Caki2 (cell line): ENCODE results near the gene FGF7. TPM values are rescaled to one million over a fixed set of nuclear protein-coding genes. Genes with fewer than 3 reads are reported as not detected.
"Not testable (repeated sequence)": the region's sequence is repeated elsewhere in the genome, so short reads cannot be mapped to it uniquely, and the experiment has no call there.

Experiments used
- DNase-seq: peaks from one replicate; pipeline ENCODE4 v3.0.0-alpha.2; 2015; ENCODE audit warnings: low read depth
- in situ Hi-C: cut with HindIII; loops from 2 replicates; pipeline ENCODE4 v1.10.0; 2016; ENCODE audit warnings: low sequenced_read_pairs, low pct_unique_long_range_greater_than_20kb, mixed read lengths
- total RNA-seq: library from RNA; depleted of rRNA; stranded (reverse); fragments of >200 nt; shearing (Covaris generic); gene quantifications from 2 replicates; pipeline ENCODE4 v1.2.3, GENCODE V29; 2014; ENCODE audit warnings: low replicate concordance; rRNA removed

Gene FGF7, protein sequence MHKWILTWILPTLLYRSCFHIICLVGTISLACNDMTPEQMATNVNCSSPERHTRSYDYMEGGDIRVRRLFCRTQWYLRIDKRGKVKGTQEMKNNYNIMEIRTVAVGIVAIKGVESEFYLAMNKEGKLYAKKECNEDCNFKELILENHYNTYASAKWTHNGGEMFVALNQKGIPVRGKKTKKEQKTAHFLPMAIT
- not detected in 2 replicates for total RNA-seq

DNA sequence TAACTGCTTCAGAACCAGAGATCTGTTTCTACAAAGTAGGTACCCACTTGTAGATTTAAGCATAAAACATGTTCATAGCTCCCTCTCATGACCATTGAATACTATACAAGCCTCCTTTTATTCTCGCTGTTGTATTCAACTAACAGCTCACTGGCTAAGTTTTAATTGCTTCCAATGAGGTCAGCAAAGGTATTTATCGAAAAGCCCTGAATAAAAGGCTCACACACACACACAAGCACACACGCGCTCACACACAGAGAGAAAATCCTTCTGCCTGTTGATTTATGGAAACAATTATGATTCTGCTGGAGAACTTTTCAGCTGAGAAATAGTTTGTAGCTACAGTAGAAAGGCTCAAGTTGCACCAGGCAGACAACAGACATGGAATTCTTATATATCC lies at the start of gene FGF7:
FGF7 (plus strand) TSS at position 222 of the 400 bp plus-strand sequence. CDS start 1,056 bp downstream, outside the sequence.
- DNase-seq = no peak

DNA sequence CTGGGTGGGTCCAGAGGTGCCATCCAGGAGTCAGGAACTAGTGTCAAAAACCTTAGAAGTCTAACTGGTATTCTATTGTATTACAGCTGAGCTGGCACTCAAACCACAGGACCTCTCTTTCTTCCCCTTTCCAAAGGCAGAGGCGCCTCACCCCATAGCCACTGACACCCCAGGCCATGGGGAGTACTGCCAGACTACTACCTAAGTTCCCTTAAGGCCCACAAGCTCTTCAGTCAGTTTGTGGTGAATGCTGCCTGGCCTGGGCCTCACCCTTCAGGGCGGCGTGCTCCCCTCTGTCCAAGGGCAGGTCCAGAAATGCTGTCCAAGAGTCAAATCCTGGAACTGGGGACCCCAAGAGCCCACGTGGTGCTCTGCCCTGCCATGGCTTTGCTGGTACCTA lies 43.0 kb upstream of the FGF7 start:
- no peak for DNase-seq
- in situ Hi-C loops = no loop called here

More for the DNA sequence above, at the start of gene FGF7:
- in situ Hi-C loops = no loop called here

DNA sequence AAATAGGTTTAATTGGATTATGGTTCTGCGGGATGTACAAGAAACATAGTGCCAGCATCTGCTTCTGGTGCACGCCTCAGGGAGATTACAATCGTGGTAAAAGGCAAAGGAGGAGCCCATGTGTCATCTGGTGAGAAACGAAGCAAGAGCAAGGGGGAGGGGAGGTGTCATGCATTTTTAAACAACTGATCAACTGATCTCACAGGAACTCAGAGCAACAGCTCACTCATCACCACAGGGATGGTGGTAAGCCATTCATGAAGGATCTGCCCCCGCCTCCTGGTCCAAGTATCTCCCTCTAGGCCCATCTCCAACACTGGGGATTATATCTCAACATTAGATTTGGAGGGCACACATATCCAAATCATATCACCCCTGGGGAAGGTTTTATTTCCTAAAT lies 42.1 kb upstream of the FGF7 start:
- in situ Hi-C loops = no loop called here
- DNase-seq = no peak

DNA sequence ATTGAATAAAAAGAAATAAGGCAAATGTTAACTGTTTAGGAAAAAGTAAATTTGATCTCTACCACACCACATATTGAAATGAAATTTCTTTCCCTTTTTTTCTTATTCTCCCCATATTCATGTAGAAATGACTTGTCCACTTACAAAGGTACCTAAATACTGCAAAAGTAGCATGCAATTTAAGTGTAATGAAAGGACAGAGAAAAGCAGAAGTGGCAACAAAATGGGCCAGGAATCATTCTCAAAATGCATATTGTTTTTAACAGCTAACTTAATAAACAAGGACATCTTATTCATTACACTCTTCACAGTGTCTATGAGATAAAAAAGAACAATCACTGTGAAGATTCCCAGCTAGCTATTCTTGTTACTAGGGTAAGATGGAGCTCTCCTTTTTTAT lies 40.6 kb upstream of the FGF7 start:
- in situ Hi-C loops = no loop called here
- DNase-seq = no peak

DNA sequence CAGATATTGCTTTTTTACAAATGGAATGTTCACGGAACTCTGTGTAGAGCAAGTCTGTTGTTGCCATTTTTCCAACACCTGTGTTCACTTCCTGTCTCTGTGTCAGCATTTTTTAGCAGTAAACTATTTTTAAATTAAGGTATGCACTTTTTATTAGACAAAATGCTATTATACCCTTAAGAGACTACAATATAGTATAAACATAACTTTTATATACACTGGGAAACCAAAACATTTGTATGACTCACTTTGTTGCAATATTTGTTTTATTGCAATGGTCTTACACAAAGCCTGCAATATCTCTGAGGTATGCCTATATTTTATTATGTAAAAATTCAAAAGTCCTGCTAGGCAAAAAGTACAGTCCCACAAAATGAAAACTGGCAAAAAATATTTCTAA lies 39.8 kb upstream of the FGF7 start:
- in situ Hi-C loops = no loop called here
- DNase-seq = no peak

DNA sequence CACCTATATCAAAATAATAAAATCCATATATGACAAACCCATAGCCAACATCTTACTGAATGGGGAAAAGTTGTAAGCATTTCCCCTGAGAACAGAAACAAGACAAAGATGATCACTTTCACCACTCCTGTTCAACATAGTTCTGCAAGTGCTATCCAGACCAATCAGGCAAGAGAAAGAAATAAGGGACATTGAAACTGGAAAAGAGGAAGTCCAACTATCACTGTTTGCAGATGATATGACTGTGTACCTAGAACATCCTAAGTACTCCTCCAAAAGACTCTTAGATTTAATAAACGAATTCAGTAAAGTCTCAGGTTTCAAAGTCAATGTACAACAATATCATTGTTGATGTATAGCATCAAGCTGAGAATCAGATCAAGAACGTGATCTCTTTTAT lies 35.6 kb upstream of the FGF7 start:
- in situ Hi-C loops = no loop called here

DNA sequence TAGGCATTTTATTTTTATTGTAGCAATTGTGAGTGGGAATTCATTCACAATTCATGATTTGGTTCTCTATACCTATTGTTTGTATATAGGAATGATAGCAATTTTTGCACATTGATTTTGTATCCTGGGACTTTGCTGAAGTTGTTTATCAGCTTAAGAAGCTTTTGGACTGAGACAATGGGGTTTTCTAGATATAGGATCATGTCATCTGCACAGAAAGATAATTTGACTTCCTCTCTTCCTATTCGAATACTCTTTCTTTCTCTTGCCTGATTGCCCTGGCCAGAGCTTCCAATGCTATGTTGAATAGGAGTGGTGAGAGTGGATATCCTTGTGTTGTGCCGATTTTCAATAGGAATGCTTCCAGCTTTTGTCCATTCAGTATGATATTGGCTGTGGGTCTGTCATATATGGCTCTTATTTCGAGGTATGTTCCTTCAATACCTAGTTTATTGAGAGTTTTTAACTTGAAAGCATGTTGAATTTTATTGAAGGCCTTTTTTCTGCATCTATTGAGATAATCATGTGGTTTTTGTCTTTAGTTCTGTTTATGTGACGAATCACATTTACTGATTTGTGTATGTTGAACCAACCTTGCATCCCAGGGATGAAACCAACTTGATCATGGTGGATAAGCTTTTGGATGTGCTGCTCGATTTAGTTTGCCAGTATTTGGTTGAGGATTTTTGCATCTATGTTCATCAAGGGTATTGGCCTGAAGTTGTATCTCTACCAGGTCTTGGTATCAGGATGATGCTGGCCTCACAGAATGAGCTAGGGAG lies 20.3 kb upstream of the FGF7 start:
- in situ Hi-C loops, DNase-seq: not testable (repeated sequence)

More for the DNA sequence above, 35.6 kb upstream of the FGF7 start:
- no peak for DNase-seq

DNA sequence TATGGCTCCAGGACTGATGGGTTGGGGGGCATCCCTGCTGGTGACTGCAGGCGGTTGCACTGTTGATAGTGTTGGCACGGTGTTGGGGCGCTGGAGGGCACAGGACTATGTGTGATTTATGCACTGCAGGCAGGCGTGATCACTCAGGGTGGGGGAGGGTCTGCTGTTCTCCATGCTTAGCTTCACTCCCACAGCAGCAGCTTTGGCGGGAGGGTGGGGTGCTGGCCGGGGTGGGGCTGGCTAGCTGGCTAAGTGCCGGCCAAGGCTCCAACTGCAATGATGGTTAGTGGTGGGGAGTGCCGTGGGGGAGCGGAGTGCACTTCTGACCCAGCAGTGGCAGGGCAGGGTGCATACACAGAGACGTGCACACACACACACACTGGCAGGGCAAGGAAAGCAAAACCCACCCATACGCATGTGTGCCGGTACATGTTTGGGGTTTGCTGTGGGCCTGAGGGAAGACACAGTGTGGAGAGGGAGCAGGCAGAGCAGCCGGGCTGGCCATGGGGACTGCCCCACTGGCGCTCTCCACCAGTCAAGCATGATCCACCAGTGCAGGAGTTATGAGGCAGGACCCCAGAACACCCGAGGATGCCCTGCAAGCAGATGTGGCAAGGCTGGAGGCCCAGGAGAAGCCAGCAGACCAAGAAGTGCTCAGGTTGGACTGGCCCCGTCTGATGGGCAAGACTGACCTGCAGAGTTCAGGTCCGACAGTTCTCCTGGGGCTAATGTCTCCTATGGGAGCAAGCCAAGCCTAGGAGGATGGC lies 16.5 kb upstream of the FGF7 start:
- in situ Hi-C loops = no loop called here
- no peak for DNase-seq

DNA sequence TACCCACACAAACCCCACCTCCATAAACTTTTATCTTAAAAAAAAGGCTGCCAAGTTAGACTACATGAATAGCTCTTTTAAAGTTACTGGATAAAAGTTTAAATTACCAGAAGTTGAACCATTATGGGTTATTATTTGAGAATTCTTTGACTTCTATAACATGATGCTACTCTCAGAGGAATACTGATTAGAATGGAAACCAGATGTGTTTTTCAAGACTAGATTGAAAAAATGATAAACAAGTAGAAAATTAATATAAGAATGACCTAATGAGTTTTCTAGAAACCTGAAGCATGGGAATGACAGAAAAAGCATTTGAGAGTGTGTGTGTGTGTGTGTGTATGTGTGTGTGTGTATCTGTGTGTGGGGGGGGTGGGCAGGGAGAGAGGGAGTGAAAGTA lies 12.4 kb upstream of the FGF7 start:
- in situ Hi-C loops = no loop called here
- no peak for DNase-seq

DNA sequence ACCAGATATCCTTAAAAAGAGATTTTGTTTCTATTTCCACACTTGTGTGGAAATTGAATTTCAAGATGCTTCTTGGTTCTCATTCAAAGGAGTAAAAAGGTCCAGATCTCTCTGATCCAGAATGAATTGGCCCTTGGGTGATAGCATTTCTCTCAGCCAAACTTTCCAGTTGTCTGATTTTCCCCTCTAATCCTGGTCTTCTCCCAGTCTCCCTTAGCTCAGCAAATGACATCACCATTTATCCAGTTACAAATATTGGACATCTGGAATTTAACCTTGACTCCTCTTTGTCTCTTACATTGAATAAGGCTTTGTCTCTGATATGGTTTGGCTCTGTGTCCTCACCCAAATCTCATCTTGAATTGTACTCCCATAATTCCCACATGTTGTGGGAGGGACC lies 10.2 kb upstream of the FGF7 start:
- in situ Hi-C loops = no loop called here
- DNase-seq = no peak

DNA sequence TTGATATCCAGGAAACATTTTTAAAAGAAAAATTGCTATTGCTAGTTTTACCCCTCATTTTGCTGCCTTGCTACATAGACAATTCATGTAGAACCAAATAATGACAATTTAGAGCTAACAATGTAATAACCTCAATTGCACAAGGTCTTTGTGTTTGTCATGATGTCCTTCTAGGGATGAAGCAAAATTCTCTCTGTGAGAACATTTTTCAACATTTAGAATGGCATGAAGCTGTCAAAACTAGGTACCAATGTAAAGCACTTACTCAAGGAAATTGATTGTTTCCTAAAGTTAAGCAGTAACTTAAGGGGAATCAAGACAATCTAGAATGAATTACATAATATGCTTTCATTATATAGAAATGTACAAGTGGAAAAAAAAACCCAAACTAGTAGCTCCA lies 7.9 kb upstream of the FGF7 start:
- in situ Hi-C loops = no loop called here
- no peak for DNase-seq

DNA sequence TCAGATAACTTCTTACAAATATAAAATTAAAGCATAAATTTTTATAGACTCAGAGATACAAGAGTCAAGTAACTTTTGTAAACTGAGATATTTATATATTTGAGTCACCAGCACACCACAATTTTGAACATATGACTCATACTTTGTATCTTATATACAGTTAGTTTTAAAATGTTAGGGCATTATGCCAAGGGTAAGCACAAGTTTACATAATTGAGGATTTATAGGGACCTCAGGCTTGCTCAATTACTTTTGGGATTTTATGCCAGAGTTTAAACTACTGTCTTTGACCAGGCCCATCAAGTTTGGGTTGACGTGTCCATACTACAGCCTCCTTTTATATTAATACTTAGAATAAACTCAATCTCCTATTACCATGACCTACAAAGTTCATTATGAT lies 7.4 kb upstream of the FGF7 start:
- in situ Hi-C loops = no loop called here
- DNase-seq = no peak

DNA sequence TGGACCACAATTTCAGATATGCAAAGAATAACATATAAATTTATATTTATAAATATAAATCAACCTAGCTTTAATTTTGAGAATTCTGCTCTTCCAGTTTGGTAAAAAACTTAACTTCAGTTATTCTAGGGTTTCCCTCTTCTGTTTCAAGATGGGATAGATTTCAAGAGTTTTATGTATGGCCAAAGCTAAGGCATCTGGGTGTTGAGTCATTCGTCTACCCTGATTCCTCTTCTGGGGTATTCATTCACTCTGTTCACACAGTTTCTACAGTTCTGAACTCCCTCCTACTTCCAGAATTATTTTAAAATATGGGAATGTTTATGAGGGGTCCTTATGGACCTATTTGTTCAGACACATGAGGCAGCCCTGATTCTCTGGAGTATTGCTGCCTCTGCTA lies 4.2 kb upstream of the FGF7 start:
- DNase-seq = no peak
- in situ Hi-C loops = no loop called here

DNA sequence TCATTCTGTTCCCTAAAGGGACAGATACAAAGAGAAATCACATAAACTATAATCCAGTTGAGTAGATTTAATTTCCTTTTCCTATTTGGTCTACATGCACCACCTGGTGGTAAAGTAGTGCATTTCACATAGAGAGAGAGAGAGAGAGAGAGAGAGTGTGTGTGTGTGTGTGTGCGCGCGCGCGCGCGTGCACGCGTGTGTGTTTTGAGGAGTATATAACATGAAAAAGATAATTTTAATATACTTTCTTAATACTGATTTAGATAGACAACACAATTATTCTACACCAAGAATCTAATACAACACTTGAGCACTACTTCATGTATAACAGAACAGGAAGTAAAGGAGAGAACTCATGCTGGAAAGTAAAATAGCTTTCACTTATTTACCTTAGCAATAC lies 1.1 kb upstream of the FGF7 start:
- DNase-seq = peak; percentile 37
- in situ Hi-C loops = no loop called here

DNA sequence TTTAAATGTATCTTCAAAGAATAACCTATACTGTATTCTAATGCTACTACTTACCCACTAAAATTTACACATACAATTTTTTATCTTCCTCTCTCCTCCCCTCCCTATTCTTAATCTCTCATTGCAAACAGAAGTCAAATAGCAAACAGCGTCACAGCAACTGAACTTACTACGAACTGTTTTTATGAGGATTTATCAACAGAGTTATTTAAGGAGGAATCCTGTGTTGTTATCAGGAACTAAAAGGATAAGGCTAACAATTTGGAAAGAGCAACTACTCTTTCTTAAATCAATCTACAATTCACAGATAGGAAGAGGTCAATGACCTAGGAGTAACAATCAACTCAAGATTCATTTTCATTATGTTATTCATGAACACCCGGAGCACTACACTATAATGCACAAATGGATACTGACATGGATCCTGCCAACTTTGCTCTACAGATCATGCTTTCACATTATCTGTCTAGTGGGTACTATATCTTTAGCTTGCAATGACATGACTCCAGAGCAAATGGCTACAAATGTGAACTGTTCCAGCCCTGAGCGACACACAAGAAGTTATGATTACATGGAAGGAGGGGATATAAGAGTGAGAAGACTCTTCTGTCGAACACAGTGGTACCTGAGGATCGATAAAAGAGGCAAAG lies 984 bp downstream of the FGF7 start:
- in situ Hi-C loops = no loop called here
- DNase-seq = no peak

DNA sequence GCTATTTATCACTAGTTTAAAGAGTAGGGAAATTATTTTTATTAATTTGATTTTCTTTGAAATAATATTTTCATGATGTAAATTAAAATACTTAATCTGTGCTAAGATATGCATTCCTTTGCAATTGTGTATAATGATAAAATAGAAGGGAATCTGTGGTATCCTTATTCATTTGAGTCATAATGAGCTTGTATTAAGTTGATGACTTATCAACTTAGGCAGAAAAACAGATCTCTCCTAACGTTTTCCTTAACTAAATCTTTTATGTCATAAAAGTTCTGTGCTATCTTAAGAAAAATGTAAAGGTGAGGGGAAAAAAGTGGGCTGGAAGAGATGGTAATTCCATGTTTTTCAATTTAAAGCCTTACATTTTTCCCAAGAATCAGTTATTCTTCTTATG lies 1.9 kb downstream of the FGF7 start:
- no peak for DNase-seq
- in situ Hi-C loops = no loop called here

DNA sequence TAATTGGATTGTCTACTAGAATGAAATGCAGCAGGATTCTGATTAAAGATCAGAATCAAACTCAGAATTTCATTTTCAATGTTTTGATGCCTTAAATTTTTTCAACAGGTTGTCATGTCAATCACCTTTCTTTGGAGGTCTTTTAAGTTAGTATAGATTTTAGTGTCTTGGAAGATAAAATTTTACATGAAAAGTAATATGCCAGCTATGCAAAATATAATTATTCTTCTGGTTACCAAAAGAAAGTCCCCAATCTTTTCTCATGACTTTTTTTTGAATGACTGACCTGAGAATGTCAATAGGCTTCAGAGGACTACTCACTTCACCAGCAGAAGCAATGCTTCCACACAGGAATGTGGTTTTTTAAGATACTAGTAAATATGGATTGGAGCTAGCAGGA lies 4.3 kb downstream of the FGF7 start:
- no peak for DNase-seq
- in situ Hi-C loops = no loop called here

DNA sequence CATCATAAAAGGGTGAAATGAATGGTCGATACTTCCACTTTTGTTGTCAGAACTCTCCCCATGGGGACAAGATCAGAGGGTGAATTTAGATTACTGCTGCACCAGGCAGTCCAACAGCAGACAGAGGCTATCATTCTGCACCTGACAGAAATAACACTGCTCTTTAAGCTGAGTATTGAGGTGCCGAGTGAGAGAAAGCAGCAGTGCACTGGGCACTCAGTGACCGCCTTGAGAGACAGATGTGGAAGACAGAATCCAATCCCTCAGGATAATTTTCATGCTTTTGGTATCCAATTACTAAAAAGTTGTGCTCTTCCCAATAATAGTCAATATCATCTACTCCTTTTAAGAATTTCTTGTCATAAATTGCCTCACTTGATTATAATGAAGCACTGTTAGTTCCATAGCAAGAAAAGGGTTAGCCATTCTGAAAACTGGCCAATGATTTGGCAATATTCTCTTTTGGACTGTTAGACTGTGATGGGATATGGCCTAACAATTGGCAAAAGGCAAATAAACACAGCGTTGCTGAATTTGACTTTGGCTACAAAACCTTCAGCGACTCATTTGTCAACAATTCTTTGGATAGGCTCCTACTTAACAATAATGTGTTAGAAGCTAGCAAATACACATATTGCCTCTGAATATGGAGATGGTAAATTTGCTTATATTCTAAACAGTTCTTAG lies 5.5 kb downstream of the FGF7 start:
- in situ Hi-C loops = no loop called here
- no peak for DNase-seq
